Stimulated activated naive CD8-positive, alpha-beta T cell treated with anti-CD3 and anti-CD28 coated beads, Interleukin-15, amount 100 ng/mL, for 72 hours (primary cell): Measurements from ENCODE around the gene TBL2.
"Not testable (repeated sequence)": the region's sequence is repeated elsewhere in the genome, so short reads cannot be mapped to it uniquely, and the experiment has no call there.

Experiments
- ATAC-seq: fragments of 150-1000 bp; cut with Tn5 transposase; 2 replicates; pipeline ENCODE4 v1.10.0; 2021; ENCODE audit warnings: mild to moderate bottlenecking, moderate library complexity
- DNase-seq, 2 donors: peaks; one replicate each; pipeline ENCODE4 v3.0.0; 2021 to 2022
- H3K27ac Mint-ChIP-seq, 2 donors: one replicate each; pipeline ENCODE4 v1.8.0; 2022; ENCODE audit warnings: mild to moderate bottlenecking in 2 of 2, mixed read lengths in 2 of 2, moderate library complexity in 2 of 2
- H3K27me3 Mint-ChIP-seq: one replicate; pipeline ENCODE4 v1.8.0; 2022; ENCODE audit warnings: mixed read lengths
- H3K4me1 Mint-ChIP-seq: one replicate; pipeline ENCODE4 v1.8.0; 2022; ENCODE audit warnings: mild to moderate bottlenecking, mixed read lengths
- H3K4me3 Mint-ChIP-seq, 2 donors: one replicate each; pipeline ENCODE4 v1.8.0; 2022; ENCODE audit warnings: mild to moderate bottlenecking in 2 of 2, mixed read lengths in 2 of 2, moderate library complexity in 1 of 2
- H3K9me3 Mint-ChIP-seq, 2 donors: one replicate each; pipeline ENCODE4 v1.8.0; 2022; ENCODE audit warnings: mixed read lengths in 2 of 2

The TBL2 gene

DNA sequence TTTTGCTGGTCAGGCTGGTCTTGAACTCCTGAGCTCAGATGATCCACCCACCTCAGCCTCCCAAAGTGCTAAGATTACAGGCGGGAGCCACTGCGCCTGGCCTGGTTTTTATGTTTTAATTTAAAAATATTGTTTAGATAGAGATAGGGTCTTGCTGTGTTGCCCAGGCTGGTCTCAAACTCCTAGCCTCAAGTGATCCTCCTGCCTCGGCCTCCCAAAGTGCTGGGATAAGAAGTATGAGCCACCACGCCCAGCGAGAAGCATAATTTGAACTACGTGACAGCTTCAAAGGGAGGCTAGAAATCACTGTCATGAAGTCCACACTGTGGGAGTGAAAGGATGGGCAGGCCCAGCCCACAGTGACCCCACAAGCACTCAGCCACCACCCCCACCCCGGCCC, 42.5 kb downstream of the TBL2 start:
- not testable (repeated sequence) for DNase-seq, ATAC-seq, H3K27ac Mint-ChIP-seq

DNA sequence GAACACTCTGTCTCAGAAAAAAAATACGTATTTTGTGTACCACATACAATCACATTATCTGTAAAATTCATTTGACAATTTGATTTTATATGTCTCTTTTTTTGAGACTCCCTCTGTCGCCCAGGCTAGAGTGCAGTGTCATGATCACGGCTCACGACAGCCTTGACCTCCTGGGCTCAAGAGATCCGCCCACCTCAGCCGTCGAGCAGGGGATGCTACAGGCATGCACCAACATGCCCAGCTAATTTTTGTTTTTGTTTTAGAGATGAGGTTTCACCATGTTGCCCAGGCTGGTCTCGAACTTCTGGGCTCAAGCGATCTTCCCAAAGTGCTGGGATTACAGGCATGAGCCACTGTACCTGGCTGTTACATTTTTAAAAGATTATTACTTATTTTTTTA, 44.6 kb downstream of the TBL2 start:
- no peaks in the 10 kb centered on the region for H3K27me3 Mint-ChIP-seq
- ATAC-seq (no peak), DNase-seq (no peak)
- no peak overlapping the region for H3K4me3 Mint-ChIP-seq
- no peak overlapping the region for H3K27ac Mint-ChIP-seq
- no peaks in the 10 kb centered on the region for H3K9me3 Mint-ChIP-seq
- no peaks in the 10 kb centered on the region for H3K4me1 Mint-ChIP-seq

More for the DNA sequence above, 42.5 kb downstream of the TBL2 start:
- not testable (repeated sequence) for H3K9me3 Mint-ChIP-seq, H3K27me3 Mint-ChIP-seq, H3K4me3 Mint-ChIP-seq, H3K4me1 Mint-ChIP-seq

DNA sequence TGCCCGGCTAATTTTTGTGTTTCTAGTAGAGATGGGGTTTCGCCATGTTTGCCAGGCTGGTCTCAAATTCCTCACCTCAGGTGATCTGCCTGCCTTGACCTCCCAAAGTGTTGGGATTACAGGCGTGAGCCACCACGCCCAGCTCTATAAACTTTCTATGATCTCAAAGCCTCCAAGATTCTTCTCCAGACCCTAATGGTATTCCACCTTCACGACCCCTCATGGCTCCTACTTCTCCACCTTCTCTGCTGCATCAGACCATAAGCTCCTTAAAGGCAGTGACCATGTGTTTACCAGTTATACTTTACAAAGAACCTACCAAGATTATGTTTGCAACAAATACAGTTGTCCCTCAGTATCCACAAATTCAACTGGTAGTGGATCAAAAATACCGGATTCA, 46.2 kb downstream of the TBL2 start:
- ATAC-seq (no peak), DNase-seq (no peak)
- Mint-ChIP-seq H3K27ac (no peak overlapping the region), H3K9me3 (no peaks in the 10 kb centered on the region), H3K4me3 (no peak overlapping the region), H3K4me1 (peaks cover 12% of the 10 kb centered on the region), H3K27me3 (no peaks in the 10 kb centered on the region)

DNA sequence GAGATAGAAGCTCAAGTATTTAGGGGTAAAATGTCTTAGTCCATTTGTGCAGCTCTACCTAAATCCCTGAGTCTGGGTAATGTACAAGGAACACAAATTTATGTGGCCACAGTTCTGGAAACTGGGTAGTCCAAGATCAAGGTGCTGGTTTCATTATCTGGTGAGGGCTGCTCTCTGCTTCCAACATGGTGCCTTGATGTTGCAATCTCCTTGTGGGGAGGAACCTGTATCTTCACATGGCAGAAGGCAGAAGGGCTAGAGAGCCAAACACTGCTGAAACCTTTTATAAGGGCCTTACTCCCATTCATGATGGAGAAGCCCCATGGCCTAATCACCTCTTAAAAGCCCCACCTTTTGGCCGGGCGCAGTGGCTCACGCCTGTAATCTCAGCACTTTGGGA, 47.6 kb downstream of the TBL2 start:
- H3K4me1 Mint-ChIP-seq, result peaks cover 24% of the 10 kb centered on the region
- no peaks in the 10 kb centered on the region for H3K9me3 Mint-ChIP-seq
- DNase-seq (no peak), ATAC-seq (no peak)
- H3K27me3 Mint-ChIP-seq, result no peaks in the 10 kb centered on the region
- H3K27ac Mint-ChIP-seq, result no peak overlapping the region
- no peak overlapping the region for H3K4me3 Mint-ChIP-seq

DNA sequence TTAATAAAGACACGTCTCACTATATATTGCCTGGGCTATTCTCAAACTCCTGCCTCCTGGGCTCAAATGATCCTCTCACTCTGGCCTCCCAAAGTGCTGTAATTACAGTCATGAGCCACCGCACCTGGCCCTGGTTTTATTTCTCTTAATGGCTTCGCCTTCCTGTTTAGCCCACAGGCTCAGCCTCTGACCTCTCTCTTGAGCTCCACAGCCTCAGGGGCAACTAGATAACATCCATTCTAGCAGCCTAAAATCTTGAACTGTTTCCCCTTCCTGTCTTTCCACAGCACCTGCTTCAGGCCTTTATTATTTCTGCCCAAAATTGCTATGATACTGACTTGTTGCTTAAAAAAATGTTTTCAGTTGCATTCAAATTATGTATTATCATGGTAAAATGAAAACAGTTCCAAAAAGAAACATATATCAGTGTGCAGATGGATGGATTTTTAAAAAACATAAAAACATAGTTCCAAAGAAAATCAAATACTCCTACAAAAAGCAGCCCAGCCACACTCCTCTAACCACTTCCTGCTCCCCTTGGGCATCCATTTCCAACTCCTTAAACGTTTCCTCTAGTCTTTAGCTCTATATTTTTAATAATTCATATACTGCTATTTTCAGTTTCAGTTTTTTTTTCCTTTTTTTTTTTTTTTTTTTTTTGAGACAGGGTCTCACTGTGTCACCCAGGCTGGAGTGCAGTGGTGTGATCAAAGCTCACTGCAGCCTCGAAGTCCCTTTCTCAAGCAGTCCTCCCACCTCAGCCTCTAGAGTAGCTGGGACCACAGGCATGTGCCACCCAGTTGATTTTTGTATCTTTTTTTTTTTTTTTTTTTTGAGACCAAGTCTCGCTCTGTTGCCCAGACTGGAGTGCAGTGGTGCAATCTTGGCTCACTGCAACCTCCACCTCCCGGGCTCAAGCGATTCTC, 51.2 kb downstream of the TBL2 start:
- Mint-ChIP-seq H3K9me3 (no peaks in the 10 kb centered on the region), H3K4me3 (peak overlapping the region; percentile 65), H3K27ac (peak overlapping the region; percentile 55 to 85), H3K27me3 (no peaks in the 10 kb centered on the region), H3K4me1 (peaks cover 52% of the 10 kb centered on the region)
- ATAC-seq, result no peak
- peak; percentile 6 to 23 for DNase-seq

DNA sequence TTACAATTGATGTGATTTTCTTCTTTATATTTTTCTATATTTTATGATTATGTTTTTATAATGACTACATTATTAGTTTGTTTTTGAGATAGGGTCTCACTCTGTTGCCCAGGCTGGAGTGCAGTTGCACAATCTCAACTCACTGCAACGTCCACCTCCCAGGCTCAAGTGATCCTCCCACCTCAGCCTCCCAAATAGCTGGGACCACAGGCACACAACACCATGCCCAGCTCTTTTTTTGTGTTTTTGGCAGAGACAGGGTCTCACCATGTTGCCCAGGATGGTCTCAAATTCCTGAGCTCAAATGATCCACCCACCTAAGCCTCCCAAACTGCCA, 52.3 kb downstream of the TBL2 start:
- Mint-ChIP-seq H3K4me1 (peaks cover 52% of the 10 kb centered on the region), H3K4me3 (peak overlapping the region; percentile 76 to 86), H3K27ac (peak overlapping the region; percentile 27 to 73)
- ATAC-seq, DNase-seq, H3K27me3 Mint-ChIP-seq, H3K9me3 Mint-ChIP-seq: not testable (repeated sequence)

DNA sequence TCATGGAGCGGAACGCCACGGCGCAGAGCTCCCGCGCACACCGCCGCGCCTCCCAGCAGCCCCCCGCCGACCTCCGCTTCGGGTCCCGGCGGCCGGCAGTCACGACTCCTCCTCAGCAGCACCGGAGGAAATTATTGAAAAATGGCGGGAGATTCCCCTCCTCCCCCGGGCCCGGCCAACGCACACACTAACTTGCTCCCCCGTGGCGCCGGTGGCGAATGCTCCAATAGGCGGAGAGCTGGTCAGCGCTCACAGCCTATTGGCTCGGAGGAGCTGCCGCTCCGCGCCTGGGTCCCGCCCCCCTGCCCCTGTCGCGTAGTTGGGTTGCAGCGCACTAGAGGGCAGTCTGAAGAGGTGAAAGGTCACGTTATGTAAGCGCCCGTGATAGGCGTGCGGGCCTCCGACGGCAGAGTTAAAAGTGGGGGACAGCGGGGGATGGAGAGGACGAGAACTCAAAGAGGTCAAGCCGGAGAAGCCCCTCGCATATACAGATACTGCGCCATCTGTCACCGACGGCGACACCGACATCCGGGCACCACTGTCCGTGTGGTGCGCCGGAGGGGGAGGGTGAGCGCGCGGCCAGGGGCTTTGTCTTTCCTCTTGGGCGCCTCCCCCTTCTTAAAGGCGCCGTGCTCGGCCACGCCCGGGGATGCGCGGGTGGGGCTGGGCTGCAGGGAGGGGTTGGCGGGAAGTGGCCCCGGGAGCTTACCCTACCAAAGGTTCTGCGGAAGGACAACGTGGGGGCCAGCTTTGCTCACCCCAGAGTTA, 56.1 kb downstream of the TBL2 start, which contains the start of gene BAZ1B:
TSS of gene BAZ1B (minus strand) at position 189 of the 768 bp plus-strand sequence. CDS start 360 bp downstream, outside the sequence.
- ATAC-seq (peak; percentile 95), DNase-seq (peak; percentile 96 to 98)
- H3K27ac Mint-ChIP-seq, result peak within 1 kb of the TSS; percentile 99 to 100
- H3K4me1 Mint-ChIP-seq, result peaks cover 73% of the 10 kb centered on the region
- H3K9me3 Mint-ChIP-seq, result no peaks in the 10 kb centered on the region
- H3K27me3 Mint-ChIP-seq, result no peaks in the 10 kb centered on the region
- peak within 1 kb of the TSS; percentile 91 to 98 for H3K4me3 Mint-ChIP-seq

DNA sequence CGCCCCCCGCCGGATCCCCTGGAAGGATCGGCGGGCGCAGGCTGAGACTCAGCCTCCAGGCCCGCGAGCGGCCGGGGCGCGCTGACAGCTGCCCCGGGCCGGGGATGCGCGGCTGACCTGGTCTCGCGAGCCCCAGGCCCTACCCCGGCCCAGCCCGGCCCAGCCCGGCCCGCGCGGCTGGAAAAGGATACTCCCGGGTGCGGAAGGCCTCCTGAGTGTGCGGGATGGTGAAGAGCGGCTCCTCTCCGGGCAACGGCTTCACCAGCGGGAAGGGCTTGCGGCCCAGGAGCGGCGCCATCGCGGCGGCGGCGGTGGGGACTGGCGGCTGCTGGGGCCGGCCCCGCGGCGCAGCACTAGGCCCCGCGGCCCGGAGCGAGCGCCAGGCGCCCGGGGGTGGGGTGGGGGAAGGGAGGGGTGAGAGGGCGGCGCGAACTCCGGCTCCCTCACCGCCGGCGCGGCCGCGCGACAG, 56.7 kb downstream of the TBL2 start:
- Mint-ChIP-seq H3K4me1 (peaks cover 70% of the 10 kb centered on the region), H3K27ac (peak overlapping the region; percentile 99 to 100)

DNA sequence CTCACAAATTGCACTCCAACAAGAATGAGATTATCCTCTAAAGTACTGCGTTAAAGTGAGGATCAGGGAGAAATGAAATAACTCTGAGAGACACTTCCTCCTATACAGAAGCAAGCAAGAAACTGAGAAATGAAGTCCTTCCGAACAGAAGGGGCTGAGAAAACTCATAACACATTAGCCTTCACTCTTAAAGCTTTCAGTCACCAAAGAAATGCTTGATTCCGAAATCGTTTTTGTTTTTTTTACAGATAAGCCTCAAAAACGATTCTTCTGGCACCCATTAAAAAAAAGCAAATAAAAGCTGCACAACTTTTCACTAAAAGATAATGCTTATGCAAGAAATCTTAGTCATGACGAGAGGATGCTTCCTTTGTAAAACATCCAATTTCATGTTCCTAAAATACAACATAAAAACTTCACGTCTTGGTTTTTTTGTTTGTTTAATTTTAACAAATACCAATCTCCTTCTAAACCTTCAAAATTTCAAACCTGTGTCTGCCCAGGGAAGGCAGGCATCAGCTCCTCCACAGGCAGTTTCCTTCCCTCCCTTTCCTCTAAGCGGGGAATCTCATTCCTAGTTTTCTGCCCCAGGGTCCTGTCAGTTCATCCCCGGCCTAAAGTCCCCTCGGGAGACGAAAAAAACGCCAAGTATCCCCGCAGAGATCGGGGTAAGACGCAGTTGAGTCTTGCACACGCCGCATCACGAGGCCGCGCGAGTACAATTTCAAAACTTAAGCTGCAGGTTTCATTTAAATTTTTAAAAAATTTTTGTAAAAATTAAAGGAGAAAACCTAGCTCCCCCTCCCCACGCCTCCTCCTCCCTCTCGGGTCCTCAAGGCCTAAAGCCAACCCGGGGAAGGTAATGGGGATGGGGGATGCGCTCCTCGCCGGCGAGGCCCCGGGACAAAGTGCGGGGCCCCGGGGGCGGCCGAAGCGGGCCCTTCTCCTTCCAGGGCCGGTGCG, 57.4 kb downstream of the TBL2 start:
- ATAC-seq (no peak), DNase-seq (peak in 1 of 2 donors; percentile 2)
- H3K27me3 Mint-ChIP-seq, result no peaks in the 10 kb centered on the region
- H3K9me3 Mint-ChIP-seq, result no peaks in the 10 kb centered on the region
- H3K4me1 Mint-ChIP-seq, result peaks cover 65% of the 10 kb centered on the region
- peak overlapping the region; percentile 91 to 98 for H3K4me3 Mint-ChIP-seq
- H3K27ac Mint-ChIP-seq, result peak overlapping the region; percentile 98

More for the DNA sequence above, 56.7 kb downstream of the TBL2 start:
- DNase-seq (no peak), ATAC-seq (peak; percentile 63)
- peak overlapping the region; percentile 91 to 98 for H3K4me3 Mint-ChIP-seq
- no peaks in the 10 kb centered on the region for H3K9me3 Mint-ChIP-seq
- H3K27me3 Mint-ChIP-seq, result no peaks in the 10 kb centered on the region

DNA sequence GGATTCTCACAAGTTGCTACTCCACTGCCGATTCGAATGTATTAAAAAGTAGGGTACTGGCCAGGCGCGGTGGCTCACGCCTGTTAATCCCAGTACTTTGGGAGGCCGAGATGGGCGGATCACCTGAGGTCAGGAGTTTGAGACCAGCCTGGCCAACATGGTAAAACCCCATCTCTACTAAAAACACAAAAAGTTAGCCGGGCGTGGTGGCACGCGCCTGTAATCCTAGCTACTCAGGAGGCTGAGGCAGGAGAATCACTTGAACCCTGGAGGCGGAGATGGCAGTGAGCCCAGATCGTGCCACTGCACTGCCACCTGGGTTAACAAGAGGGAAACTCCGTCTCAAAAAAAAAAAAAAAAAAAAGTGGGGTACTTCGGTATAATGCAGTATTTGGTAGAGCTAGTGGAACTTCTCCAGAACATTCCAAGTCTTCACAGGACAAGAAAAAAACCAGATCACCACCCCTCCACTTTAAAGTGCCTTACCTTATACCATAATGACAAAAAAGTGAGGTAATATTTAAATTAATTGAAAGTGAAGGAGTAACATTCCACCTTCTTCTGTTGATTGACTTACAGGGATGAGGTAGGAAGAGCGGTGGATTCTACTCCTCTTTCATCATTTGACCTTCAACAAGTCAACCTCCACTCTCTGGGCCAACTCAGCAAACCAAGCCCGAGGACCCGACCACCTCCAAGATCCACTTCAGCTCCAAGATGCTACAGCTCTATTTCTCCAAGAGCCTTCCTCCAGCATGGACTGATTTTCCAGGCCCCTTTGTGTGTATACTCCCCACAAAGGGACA, 58.3 kb downstream of the TBL2 start:
- H3K9me3 Mint-ChIP-seq, result no peaks in the 10 kb centered on the region
- H3K4me1 Mint-ChIP-seq, result peaks cover 64% of the 10 kb centered on the region
- H3K4me3 Mint-ChIP-seq, result peak overlapping the region; percentile 91 to 98
- DNase-seq, result peak; percentile 5 to 21
- ATAC-seq, result no peak
- H3K27me3 Mint-ChIP-seq, result no peaks in the 10 kb centered on the region
- H3K27ac Mint-ChIP-seq, result peak overlapping the region; percentile 98

DNA sequence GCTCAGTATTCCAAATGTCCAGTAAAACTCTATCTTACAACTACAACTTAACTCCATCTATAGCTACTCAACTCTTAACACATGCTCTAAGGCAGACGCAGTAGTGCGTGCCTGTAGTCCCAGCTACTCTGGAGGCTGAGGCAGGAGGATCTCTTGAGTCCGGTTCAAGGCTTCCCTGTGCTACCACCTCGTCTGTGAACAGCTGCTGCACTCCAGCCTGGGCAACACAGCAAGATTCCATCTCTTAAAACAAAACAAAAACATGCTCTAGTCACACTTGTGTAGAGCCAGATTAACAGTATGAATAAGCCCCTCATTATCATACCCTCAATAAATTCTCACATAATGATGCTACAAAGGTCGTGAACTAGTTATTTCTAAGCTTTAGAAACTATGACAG, 59.9 kb downstream of the TBL2 start:
- Mint-ChIP-seq H3K27me3 (no peaks in the 10 kb centered on the region), H3K9me3 (no peaks in the 10 kb centered on the region), H3K4me3 (peak overlapping the region; percentile 71 to 98), H3K27ac (peak overlapping the region in 1 of 2 donors; percentile 66), H3K4me1 (peaks cover 67% of the 10 kb centered on the region)
- DNase-seq (no peak), ATAC-seq (no peak)
